ENCODE results near the gene SNAP47.

The SNAP47 gene

DNA sequence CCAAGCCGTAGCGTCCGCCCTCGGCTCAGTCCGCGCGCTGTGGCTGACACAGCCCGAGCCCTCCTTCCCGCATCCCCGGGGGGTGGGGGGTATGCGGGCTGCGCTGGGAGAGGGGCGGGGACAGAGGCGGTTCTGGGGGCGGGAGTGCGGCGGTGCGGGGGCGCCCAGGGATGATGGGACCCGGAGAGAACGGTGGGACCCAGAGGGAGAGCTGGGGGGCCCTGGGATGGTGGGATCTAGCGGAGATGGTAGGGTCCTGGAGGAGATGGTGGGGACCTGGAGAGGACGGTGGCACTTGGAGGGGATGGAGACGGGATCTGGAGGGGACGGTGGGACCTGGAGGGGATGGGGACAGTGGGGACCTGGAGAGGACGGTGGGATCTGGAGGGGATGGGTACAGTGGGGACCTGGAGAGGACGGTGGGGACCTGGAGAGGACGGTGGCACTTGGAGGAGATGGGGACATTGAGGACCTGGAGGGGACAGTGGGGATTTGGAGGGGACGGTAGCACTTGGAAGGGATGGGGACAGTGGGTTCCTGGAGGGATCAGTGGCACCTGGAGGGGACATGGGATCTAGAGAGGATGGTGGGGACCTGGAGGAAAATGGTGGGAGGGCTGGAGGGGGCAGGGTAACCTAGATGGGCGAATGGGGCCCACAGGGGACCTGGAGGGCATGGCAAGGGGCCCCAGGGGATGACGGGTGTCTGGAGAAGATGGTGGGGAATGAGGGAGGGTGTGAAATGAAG lies 477 bp downstream of the SNAP47 start:
- Histone ChIP-seq H3K27me3 (ENCODE audit: control insufficient read depth, low read length) (no peaks in the 10 kb centered on the region), H4K20me1 (ENCODE audit: control insufficient read depth, insufficient read depth, low read depth, low read length) (peaks cover 9% of the 10 kb centered on the region; the same call in 1 of the 2 replicates), H3K27ac (ENCODE audit: low read depth, low read length) (peak overlapping the region; percentile 12; the same call in 1 of the 2 replicates), H3K36me3 (ENCODE audit: control insufficient read depth, low read length) (peaks cover 36% of the 10 kb centered on the region), H3K4me1 (ENCODE audit: control insufficient read depth, low read length) (peaks cover 14% of the 10 kb centered on the region), H3K79me2 (ENCODE audit: control insufficient read depth, low read length) (peaks cover 79% of the 10 kb centered on the region), H3K9me3 (ENCODE audit: control insufficient read depth, insufficient read depth, low read length) (no peaks in the 10 kb centered on the region), H3F3A (ENCODE audit: control insufficient read depth, insufficient read depth) (no peaks in the 10 kb centered on the region), H3K4me3 (ENCODE audit: low read length) (peak overlapping the region; percentile 98), H3K4me2 (ENCODE audit: low read length) (peak overlapping the region; percentile 96), H3K9me2 (replicated peaks; ENCODE audit: control insufficient read depth, low read length) (no peaks in the 10 kb centered on the region)
- no peak for TF ChIP-seq EZH2phosphoT487 (IDR thresholded peaks at IDR 0.05; ENCODE audit: borderline replicate concordance, low read length)
- TF ChIP-seq, protein P1, sequence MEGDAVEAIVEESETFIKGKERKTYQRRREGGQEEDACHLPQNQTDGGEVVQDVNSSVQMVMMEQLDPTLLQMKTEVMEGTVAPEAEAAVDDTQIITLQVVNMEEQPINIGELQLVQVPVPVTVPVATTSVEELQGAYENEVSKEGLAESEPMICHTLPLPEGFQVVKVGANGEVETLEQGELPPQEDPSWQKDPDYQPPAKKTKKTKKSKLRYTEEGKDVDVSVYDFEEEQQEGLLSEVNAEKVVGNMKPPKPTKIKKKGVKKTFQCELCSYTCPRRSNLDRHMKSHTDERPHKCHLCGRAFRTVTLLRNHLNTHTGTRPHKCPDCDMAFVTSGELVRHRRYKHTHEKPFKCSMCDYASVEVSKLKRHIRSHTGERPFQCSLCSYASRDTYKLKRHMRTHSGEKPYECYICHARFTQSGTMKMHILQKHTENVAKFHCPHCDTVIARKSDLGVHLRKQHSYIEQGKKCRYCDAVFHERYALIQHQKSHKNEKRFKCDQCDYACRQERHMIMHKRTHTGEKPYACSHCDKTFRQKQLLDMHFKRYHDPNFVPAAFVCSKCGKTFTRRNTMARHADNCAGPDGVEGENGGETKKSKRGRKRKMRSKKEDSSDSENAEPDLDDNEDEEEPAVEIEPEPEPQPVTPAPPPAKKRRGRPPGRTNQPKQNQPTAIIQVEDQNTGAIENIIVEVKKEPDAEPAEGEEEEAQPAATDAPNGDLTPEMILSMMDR (IDR thresholded peaks at IDR 0.05; ENCODE audit: low read depth, low read length, poor library complexity, severe bottlenecking), result no peak

DNA sequence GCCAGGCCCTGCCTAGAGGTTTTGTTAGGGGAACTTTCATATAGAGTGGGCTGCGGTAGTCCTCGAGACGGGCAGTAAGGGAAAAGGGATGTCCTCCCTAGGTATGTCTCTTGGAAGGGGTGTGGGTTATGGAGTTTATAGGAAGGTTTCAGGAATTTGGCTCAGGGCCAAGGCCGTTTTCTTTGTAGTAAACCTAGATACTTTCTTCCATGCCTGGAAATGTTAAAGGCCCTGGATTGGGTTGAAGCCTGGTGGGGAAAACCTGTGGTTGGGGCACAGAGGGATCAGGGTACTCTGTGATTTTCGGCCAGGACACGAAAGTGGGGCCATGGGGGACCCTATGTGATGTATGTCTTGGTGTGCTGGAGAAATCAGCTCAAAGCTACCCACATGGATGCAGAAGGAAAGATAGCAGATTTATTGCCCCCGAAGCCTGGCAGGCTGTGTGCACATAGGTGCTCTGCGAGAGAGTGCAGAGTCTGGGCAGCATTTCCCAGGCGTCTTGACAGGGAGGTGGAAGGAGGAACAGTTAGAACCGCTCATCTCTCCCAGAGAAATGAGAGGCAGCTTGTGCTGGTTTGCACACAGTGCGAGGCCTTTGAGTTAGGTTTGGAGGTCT lies 1.7 kb downstream of the SNAP47 start:
- Histone ChIP-seq H3K4me3 (ENCODE audit: low read length) (no peak overlapping the region), H3K9me3 (ENCODE audit: control insufficient read depth, insufficient read depth, low read length) (no peaks in the 10 kb centered on the region), H3F3A (ENCODE audit: control insufficient read depth, insufficient read depth) (no peaks in the 10 kb centered on the region), H3K4me2 (ENCODE audit: low read length) (no peak overlapping the region), H3K9me2 (replicated peaks; ENCODE audit: control insufficient read depth, low read length) (no peaks in the 10 kb centered on the region), H3K36me3 (ENCODE audit: control insufficient read depth, low read length) (peaks cover 25% of the 10 kb centered on the region), H4K20me1 (ENCODE audit: control insufficient read depth, insufficient read depth, low read depth, low read length) (peaks cover 9% of the 10 kb centered on the region; the same call in 1 of the 2 replicates), H3K27me3 (ENCODE audit: control insufficient read depth, low read length) (no peaks in the 10 kb centered on the region), H3K79me2 (ENCODE audit: control insufficient read depth, low read length) (peaks cover 88% of the 10 kb centered on the region), H3K27ac (ENCODE audit: low read depth, low read length) (no peak overlapping the region), H3K4me1 (ENCODE audit: control insufficient read depth, low read length) (peaks cover 14% of the 10 kb centered on the region)
- no peak for TF ChIP-seq EZH2phosphoT487 (IDR thresholded peaks at IDR 0.05; ENCODE audit: borderline replicate concordance, low read length)
- TF ChIP-seq, protein P1 (IDR thresholded peaks at IDR 0.05; ENCODE audit: low read depth, low read length, poor library complexity, severe bottlenecking), result no peak

DNA sequence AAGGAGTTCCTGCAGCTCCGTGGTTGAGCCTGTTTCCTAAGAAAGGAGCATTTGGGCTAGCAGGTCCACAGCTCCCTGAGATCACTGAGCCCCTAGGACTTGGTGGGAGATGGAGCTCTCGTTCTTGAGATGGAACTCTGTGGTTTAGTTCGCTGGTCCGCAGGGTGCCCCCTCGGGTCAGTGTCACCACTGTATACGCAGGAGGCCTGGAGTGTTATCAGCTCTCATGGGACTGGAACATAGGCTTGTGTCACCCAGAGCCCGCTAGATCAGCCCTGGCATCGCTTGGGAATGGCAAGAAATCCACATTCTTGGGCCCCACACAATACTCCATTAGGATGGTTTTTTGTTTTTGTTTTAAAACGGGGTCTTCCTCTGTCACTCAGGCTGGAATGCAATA lies 3.6 kb downstream of the SNAP47 start:
- Histone ChIP-seq H3K79me2 (ENCODE audit: control insufficient read depth, low read length) (peaks cover 86% of the 10 kb centered on the region), H3K4me1 (ENCODE audit: control insufficient read depth, low read length) (peaks cover 12% of the 10 kb centered on the region), H3K9me2 (replicated peaks; ENCODE audit: control insufficient read depth, low read length) (no peaks in the 10 kb centered on the region), H4K20me1 (ENCODE audit: control insufficient read depth, insufficient read depth, low read depth, low read length) (peaks cover 9% of the 10 kb centered on the region; the same call in 1 of the 2 replicates), H3K4me2 (ENCODE audit: low read length) (no peak overlapping the region), H3K36me3 (ENCODE audit: control insufficient read depth, low read length) (peaks cover 6% of the 10 kb centered on the region), H3K9me3 (ENCODE audit: control insufficient read depth, insufficient read depth, low read length) (no peaks in the 10 kb centered on the region), H3K4me3 (ENCODE audit: low read length) (no peak overlapping the region), H3K27ac (ENCODE audit: low read depth, low read length) (no peak overlapping the region), H3F3A (ENCODE audit: control insufficient read depth, insufficient read depth) (no peaks in the 10 kb centered on the region), H3K27me3 (ENCODE audit: control insufficient read depth, low read length) (no peaks in the 10 kb centered on the region)
- TF ChIP-seq, protein P1 (IDR thresholded peaks at IDR 0.05; ENCODE audit: low read depth, low read length, poor library complexity, severe bottlenecking), result no peak
- TF ChIP-seq EZH2phosphoT487 (IDR thresholded peaks at IDR 0.05; ENCODE audit: borderline replicate concordance, low read length), result no peak
